ENCODE data around the gene HHLA2. TPM values are rescaled to one million over a fixed set of nuclear protein-coding genes. Genes with fewer than 3 reads are reported as not detected.
A peak's percentile ranks its signal among the peaks of the same experiment; 100 is the strongest.

Gene HHLA2
- total RNA-seq, 1 experiment from 2014 or later = not detected

DNA sequence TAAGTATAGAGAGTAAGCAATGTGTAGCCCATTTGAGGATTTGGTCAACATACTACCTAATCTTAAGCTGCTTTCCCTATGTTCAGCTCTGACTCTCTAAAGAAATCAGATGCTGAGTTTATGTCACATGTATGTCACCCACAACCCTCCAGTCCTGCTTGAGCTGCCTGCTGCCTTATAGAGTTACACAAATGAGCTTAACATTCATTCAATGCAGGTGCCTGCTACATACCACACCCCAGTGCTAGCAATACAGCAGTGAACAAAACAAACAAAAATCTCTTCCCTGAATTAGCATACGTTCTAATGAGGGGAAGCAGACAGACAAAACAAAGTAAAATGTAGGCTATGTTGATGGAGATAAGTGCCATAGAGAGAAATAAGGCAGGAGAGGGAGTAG, 93.0 kb downstream of the HHLA2 start:
- DNase-seq (ENCODE audit: extremely low read depth, low read depth) = peak; percentile 48

DNA sequence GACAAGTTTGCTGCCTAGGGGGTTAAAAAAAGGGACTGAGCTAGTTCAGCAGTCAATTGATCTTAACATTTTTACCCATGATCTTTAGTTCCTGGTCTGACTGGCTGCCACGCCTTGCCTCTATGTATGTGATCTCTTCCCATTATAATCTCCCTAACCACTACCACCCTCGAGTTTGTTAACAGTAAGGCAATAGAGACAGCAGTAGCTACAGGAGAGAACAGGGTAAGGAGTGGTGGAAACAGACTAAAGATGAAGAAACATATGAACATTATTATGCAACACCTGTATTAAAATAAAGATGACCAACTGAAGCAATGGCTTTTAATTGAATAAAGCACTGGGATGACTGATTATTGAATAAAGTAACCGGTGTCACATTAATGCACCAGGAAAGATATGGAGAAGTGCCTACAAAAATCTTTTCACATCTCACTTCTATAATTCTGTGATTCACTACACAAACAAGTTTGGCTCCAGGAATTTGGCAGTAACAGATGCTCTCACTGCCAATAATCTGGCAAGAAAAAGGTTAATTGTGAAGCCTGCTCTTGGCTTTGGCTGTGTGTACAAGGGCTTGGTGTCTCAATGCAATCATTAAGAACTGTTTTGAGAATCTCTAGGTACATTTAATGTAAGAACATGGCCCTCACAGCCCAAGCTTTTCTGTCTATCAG, 95.7 kb downstream of the HHLA2 start:
- DNase-seq (ENCODE audit: extremely low read depth, low read depth) = peak; percentile 56

GRCh38 chr3:108393128-108393900, 97.0 kb downstream of the HHLA2 start:
- DNase-seq (ENCODE audit: extremely low read depth, low read depth) = no peak

- no peak for DNase-seq (ENCODE audit: extremely low read depth, low read depth)
These were observed 97.7 kb downstream of the HHLA2 start for GRCh38 chr3:108394016-108394415.

DNA sequence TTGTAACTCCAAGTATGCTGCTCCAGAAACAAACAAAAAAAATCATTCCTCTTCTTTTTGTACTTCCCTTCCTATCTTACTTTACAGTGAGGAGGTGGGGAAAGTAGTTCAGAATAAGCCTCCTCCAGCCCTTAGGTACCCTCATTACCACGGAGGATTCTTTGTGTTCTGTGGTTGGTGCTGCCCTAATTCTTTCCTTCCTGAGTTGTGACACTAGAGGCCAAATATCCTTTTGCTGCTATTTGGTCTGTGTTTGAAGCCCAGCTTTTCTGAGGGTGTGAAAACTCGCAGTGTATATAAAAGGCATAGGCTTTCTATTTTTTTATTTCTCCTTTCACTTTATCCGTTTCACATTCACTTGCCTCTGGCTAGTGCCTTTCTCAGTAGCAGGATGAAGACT, 98.2 kb downstream of the HHLA2 start:
- DNase-seq (ENCODE audit: extremely low read depth, low read depth) = no peak

GRCh38 chr3:108396336-108396735, 100.0 kb downstream of the HHLA2 start:
- no peak for DNase-seq (ENCODE audit: extremely low read depth, low read depth)

GRCh38 chr3:108398510-108398909, 102.2 kb downstream of the HHLA2 start:
- DNase-seq (ENCODE audit: extremely low read depth, low read depth) = no peak

GRCh38 chr3:108401836-108402235, 105.5 kb downstream of the HHLA2 start:
- no peak for DNase-seq (ENCODE audit: extremely low read depth, low read depth)

DNA sequence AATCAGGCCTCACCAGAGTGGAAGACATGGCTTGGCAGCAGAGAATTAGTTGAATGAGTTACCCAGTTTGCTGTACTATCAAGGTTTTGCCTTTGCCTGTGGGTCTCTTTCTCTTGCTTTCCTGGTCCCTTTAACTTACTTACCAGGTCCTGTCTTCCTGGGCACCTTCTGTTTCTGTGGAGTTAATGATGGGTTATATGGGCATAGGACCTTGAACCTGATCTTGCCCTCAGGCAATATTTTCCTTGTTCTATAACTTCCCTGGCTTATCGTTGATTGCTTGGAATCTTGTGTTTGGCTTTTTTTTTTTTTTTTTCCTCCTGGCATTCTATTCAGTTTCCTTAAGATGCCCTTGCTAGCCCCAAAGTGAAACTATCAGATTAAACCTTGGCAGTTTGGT, 106.8 kb downstream of the HHLA2 start:
- no peak for DNase-seq (ENCODE audit: extremely low read depth, low read depth)

- no peak for DNase-seq (ENCODE audit: extremely low read depth, low read depth)
These were observed 107.5 kb downstream of the HHLA2 start for GRCh38 chr3:108403686-108404345.

DNA sequence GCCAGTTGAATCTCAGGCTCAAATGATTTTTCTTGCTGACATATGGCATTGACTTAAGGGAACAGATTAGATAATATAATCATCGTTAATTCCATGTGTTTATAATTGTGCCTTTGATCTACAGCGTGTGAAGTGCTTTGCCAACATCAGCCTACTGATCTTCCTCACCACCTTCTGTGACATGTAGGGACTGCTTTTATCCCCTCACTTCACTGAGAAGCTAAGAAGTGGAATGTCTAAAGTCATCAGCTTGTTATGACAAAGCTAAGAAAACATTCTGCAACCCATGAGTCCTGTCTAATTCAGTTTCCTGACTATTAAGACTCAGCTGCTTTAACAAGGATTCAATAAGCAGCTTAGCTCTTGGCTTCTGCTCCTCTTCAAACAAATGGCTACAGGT, 108.0 kb downstream of the HHLA2 start:
- no peak for DNase-seq (ENCODE audit: extremely low read depth, low read depth)

DNA sequence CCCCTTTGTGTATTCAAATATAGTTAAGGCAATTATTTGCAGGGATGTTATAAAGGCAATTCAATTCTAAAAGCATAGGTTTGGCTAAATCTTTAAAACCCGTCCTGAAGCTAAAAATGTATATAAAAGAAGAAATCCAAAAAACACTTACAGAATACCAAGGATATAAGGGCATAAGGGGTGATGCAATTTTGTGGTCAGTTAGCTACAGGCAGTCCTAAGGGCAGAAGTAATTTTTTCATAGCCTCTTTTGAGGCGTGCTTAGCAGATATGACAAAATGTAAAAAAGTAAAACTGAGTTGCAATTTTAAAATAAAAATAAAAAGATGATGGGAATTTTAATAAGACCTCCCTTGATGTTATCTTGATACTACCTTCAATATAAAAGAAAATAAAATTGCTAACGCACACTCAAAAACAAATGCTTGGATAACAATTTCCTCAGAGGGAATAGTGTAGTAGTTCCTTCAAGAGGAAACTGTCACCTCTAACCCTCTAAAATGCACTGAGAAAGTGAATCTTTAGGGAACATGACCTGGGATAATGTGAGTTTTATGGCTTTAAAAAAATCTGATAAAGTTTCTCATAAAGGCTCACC, 109.8 kb downstream of the HHLA2 start:
- no peak for DNase-seq (ENCODE audit: extremely low read depth, low read depth)

- peak; percentile 68 for DNase-seq (ENCODE audit: extremely low read depth, low read depth)
These were observed 110.4 kb downstream of the HHLA2 start for GRCh38 chr3:108406661-108407206.

DNA sequence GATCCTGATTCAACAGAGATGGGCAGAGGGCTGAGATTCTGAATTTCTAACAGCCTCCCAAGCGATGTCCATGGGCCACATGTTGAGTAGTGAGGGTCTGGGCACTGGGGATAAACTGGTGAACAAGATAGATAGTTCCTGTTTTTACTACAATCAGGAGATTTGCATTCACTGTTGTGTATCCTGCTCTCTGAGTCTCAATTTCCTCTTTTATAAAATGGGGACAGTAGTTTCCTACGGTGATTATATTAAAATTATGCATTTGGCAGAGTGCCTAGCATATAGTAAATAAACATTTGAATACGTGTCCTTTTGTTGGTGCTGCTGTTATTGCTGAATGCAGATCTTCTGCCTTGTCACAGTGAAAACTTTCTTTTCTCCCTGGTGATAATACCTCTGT, 111.5 kb downstream of the HHLA2 start:
- DNase-seq (ENCODE audit: extremely low read depth, low read depth) = no peak

DNA sequence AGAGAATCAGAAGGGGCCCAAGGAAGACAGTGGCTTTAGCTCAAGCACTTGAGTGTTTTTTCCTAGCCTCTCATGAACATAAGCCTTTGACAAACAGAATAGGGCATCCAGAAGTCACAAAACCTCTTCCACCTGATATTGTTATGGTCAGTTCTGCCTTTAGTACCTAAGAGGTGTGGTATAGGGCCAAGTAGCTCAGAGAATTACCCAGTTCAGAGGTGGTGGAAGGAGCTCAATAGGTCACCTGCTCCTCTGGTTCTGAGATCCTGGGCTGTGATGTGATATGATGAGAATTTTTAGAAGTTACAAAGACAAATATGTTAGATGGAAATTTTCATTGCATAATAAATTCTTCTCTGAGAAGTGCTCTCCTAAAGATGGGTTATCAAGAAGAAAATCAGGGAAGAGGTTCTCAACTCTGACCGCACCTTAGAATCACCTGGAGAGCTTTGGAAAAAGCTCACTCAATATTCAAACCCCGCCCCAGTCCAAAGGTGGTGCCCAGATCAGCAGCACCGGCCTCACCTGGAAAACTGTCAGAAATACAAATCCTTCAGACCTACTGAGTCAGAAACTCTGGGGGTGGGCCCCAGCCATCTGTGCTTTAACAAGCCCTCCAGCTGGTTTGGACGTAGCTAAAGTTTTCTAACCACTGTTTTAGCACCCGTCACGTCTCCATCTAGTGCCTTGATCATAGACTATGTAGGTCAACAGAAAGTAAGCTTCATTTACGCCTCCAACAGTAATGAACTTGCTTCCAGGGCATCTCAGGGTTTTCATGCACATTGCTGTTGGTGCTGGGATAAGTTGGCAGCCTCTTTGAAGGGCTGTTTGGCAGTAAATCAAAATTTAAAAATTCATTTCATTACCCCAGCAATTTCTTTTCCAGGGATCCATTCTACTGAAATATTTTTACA, 112.8 kb downstream of the HHLA2 start:
- no peak for DNase-seq (ENCODE audit: extremely low read depth, low read depth)

DNA sequence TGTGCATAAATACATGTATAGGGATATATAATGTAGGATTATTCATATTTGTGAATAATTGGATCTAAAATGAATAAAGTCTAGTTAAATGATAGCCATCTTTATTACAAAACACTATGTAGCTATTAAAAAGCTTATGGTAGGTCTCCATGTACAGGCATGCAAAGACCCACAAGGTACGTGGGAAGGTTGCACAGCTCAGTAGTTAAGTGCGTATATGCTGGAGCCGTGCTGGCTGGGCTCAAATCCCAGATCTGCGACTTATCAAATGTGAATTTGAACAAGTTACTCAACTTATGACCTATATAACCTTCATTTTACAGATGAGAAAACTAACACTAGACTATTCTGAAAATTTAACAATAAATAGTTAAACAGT, 113.4 kb downstream of the HHLA2 start:
- DNase-seq (ENCODE audit: extremely low read depth, low read depth) = no peak

DNA sequence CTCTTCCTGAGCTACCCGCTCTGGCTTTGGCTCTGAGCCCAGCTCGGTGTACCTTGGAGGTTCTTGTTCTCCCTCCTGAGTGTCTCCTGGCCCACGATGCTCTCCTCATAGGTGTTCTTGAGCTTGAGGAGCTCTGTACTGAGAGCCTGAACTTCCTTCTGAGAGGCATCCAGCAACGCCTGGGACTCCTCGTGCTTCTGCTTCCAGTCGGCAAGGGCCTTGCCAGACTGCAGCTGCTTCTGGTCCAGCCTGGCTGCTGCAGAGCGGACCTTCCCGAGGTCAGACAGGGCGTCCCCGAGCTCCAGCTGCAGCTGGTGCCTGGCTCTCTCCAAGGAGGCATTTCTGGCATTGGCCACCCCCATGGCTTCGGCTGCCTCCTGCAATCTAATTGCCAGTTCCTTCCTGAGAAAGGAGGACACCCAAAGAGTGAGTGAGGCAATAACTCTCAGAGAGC, 114.2 kb downstream of the HHLA2 start:
- DNase-seq (ENCODE audit: extremely low read depth, low read depth) = no peak

GRCh38 chr3:108412121-108412750, 115.9 kb downstream of the HHLA2 start:
- DNase-seq (ENCODE audit: extremely low read depth, low read depth) = no peak

- no peak for DNase-seq (ENCODE audit: extremely low read depth, low read depth)
These were observed 117.7 kb downstream of the HHLA2 start for GRCh38 chr3:108414007-108414406.

DNA sequence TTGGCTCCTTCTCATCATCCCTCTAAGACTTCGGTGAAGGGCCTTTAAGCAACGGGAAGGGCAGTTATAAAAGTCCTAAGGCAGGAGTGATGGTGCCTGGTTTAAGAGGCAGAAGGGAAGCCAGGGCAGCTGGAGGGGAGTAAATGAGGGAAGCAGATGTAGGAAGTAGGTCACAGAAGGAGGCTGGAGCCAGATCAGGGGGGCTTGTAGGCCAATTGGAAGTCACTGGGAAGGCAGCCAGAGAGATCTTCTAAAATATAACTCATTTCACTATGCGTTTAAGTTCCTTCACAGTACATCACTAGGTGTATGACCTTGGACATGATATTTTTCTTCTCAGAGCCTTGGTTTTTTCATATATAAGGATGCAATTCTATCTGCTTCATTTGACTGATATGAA, 119.3 kb downstream of the HHLA2 start:
- no peak for DNase-seq (ENCODE audit: extremely low read depth, low read depth)
